HCT116 (cell line): ENCODE measurements around the gene C1orf174. TPM values are rescaled to one million over a fixed set of nuclear protein-coding genes. Genes with fewer than 3 reads are reported as not detected.

Experiments used
- ATAC-seq: fragments of 200-7000 bp; cut with Tn5 transposase; 2 replicates; pipeline ENCODE4 v1.9.1; 2020; ENCODE audit warnings: mild to moderate bottlenecking, moderate library complexity
- BruUV-seq: library from RNA; stranded (reverse); fragments of 400-500 nt; replicated peaks from 2 replicates; lab custom pipeline; 2021; lab: Mats Ljungman, UMichigan
- CTCF ChIA-PET: fragments of 300-600 bp; sonication (Branson Sonifier 250); formaldehyde crosslinking; loops from one replicate; lab custom pipeline; 2021; ENCODE audit warnings: antibody characterized with exemption; lab: Charles Lee
- POLR2A ChIA-PET: fragments of 300-600, 350-600 bp; sonication (Branson Sonifier 250); formaldehyde crosslinking; loops from one replicate; lab custom pipeline; 2021; ENCODE audit warnings: antibody characterized with exemption; lab: Charles Lee
- RAD21 ChIA-PET, 2 experiments: fragments of 300-600 bp; sonication (Branson Sonifier 250); formaldehyde crosslinking; loops; one replicate each; lab custom pipeline; 2023; ENCODE audit warnings: low total read pairs in 2 of 2; ENCODE audit not compliant: uncharacterized antibody in 2 of 2, unreplicated experiment in 2 of 2, low non-redundant PET in 1 of 2; lab: Charles Lee
- DNase-seq: peaks from one replicate; pipeline ENCODE4 v3.0.0-alpha.2; 2010; ENCODE audit warnings: low read depth, low spot score
- H2AFZ ChIP-seq: fragments of 200-600 bp; shearing (Covaris generic), sonication (generic); 2 replicates; pipeline ENCODE4 v1.6.1; 2017; ENCODE audit warnings: low read depth, mixed run types, mixed read lengths, antibody characterized with exemption, low read length; ENCODE audit not compliant: poor library complexity, severe bottlenecking
- H3K27ac ChIP-seq: 2 replicates; pipeline ENCODE4 v1.5.1; 2012; ENCODE audit warnings: low read depth, low read length
- H3K27me3 ChIP-seq: fragments of 200-600 bp; sonication (generic); 2 replicates; pipeline ENCODE4 v1.6.1; 2016; ENCODE audit warnings: mixed run types, low read length, mixed read lengths; ENCODE audit not compliant: insufficient read depth
- H3K36me3 ChIP-seq, 2 experiments: fragments of 200-500 bp in 1 of 2; fragments of 200-600 bp in 1 of 2; sonication (Bioruptor generic) in 1 of 2; sonication (generic) in 1 of 2; 2 replicates each; pipeline versions ENCODE4 v1.5.1 to v1.6.1; 2014 to 2016; ENCODE audit warnings: low read length in 2 of 2, inconsistent platforms in 1 of 2, mixed read lengths in 1 of 2, mixed run types in 1 of 2; ENCODE audit not compliant: insufficient read depth in 2 of 2, control insufficient read depth in 1 of 2
- H3K4me1 ChIP-seq, 2 experiments: fragments of 200-600 bp in 1 of 2; sonication (generic) in 1 of 2; 2 replicates each; pipeline versions ENCODE4 v1.5.1 to v1.6.1; 2012 to 2017; ENCODE audit warnings: low read length in 2 of 2, inconsistent platforms in 1 of 2, mild to moderate bottlenecking in 1 of 2, mixed read lengths in 1 of 2, mixed run types in 1 of 2, moderate library complexity in 1 of 2; ENCODE audit not compliant: insufficient read depth in 2 of 2, control insufficient read depth in 1 of 2
- H3K4me2 ChIP-seq: fragments of 200-600 bp; sonication (generic); 2 replicates; pipeline ENCODE4 v1.6.1; 2017; ENCODE audit warnings: mixed run types, low read length, mixed read lengths
- H3K4me3 ChIP-seq, 2 experiments: fragments of 200-600 bp in 1 of 2; sonication (generic) in 1 of 2; replicated peaks in 1 of 2; 2 replicates each; pipeline ENCODE4 v1.5.1; 2011 to 2016; ENCODE audit warnings: low read length in 2 of 2, control low read depth in 1 of 2, low read depth in 1 of 2, mild to moderate bottlenecking in 1 of 2, mixed read lengths in 1 of 2, mixed run types in 1 of 2
- H3K79me2 ChIP-seq: fragments of 200-600 bp; sonication (generic); 2 replicates; pipeline ENCODE4 v1.6.1; 2017; ENCODE audit warnings: mild to moderate bottlenecking, mixed run types, low read length, moderate library complexity, mixed read lengths; ENCODE audit not compliant: insufficient read depth
- H3K9ac ChIP-seq: fragments of 200-600 bp; sonication (generic); 2 replicates; pipeline ENCODE4 v1.6.1; 2016; ENCODE audit warnings: low read length, mixed read lengths
- H3K9me2 ChIP-seq: fragments of 200-600 bp; sonication (generic), shearing (Covaris generic); 2 replicates; pipeline ENCODE4 v1.6.1; 2017; ENCODE audit warnings: mixed run types, mild to moderate bottlenecking, moderate library complexity; ENCODE audit not compliant: insufficient read depth
- H3K9me3 ChIP-seq, 2 experiments: fragments of 200-500 bp in 1 of 2; fragments of 200-600 bp in 1 of 2; sonication (Bioruptor generic) in 1 of 2; sonication (generic) in 1 of 2; 2 replicates each; pipeline ENCODE4 v1.6.1; 2014 to 2017; ENCODE audit warnings: low read length in 2 of 2, mixed read lengths in 2 of 2, inconsistent platforms in 1 of 2, low read depth in 1 of 2, mild to moderate bottlenecking in 1 of 2, mixed run types in 1 of 2, moderate library complexity in 1 of 2; ENCODE audit not compliant: control insufficient read depth in 1 of 2, insufficient read depth in 1 of 2
- H4K20me1 ChIP-seq: fragments of 200-600 bp; sonication (generic), shearing (Covaris generic); 2 replicates; pipeline ENCODE4 v1.6.1; 2017; ENCODE audit warnings: mixed run types, mild to moderate bottlenecking, moderate library complexity; ENCODE audit not compliant: insufficient read depth
- ATF3 ChIP-seq: IDR thresholded peaks from 2 replicates; pipeline ENCODE4 v1.6.1; 2012
- POLR2AphosphoS5 ChIP-seq: IDR thresholded peaks from 2 replicates; pipeline ENCODE4 v1.6.1; 2011; ENCODE audit warnings: mild to moderate bottlenecking, low read depth, low read length, moderate library complexity
- REST ChIP-seq: IDR thresholded peaks from 2 replicates; pipeline ENCODE4 v1.6.1; 2012; ENCODE audit warnings: low read depth
- SP1 ChIP-seq: IDR thresholded peaks from 2 replicates; pipeline ENCODE4 v1.6.1; 2012; ENCODE audit warnings: low read depth
- intact Hi-C: fragments of 100-400 bp; cut with micrococcal nuclease; formaldehyde crosslinking; loops from 2 replicates; pipeline ENCODE4 v1.10.0; 2022
- total RNA-seq: library from RNA; stranded (reverse); gene quantifications from one replicate; pipeline ENCODE4 v1.2.1, GENCODE V29; 2021; ENCODE audit not compliant: unreplicated experiment

The C1orf174 gene
- total RNA-seq, 1 experiment from 2014 or later = 33.7 TPM

- Histone ChIP-seq H3K4me2 (no peak overlapping the region), H3K36me3 (peaks cover 0 to 6% of the 10 kb centered on the region in 2 experiments; a peak in 1 of 4 replicates), H3K9me2 (no peaks in the 10 kb centered on the region), H3K27me3 (no peaks in the 10 kb centered on the region), H3K27ac (no peak overlapping the region), H3K9me3 (no peaks in the 10 kb centered on the region; a peak in 1 of 4 replicates), H4K20me1 (no peaks in the 10 kb centered on the region), H3K4me1 (peaks cover 2 to 4% of the 10 kb centered on the region in 2 experiments; a peak in 3 of 4 replicates), H3K9ac (no peak overlapping the region), H3K79me2 (no peaks in the 10 kb centered on the region), H3K4me3 (no peak overlapping the region), H2AFZ (no peak overlapping the region)
- no peak for ATAC-seq
- BruUV-seq = no TSS peak
- intact Hi-C loops = no loop called here
- ChIA-PET CTCF (no interaction called here), RAD21 (no interaction called here), POLR2A (no interaction called here)
- DNase-seq = no peak
- TF ChIP-seq ATF3 (no peak), SP1 (no peak), REST (no peak), POLR2AphosphoS5 (no peak)
These were observed 36.7 kb downstream of the C1orf174 start for GRCh38 chr1:3863231-3863935.
